ENCODE measurements around the gene ARID3C.

Gene ARID3C

GRCh38 chr9:34592895-34593601, 35.8 kb downstream of the ARID3C start:
- no peak for DNase-seq

DNA sequence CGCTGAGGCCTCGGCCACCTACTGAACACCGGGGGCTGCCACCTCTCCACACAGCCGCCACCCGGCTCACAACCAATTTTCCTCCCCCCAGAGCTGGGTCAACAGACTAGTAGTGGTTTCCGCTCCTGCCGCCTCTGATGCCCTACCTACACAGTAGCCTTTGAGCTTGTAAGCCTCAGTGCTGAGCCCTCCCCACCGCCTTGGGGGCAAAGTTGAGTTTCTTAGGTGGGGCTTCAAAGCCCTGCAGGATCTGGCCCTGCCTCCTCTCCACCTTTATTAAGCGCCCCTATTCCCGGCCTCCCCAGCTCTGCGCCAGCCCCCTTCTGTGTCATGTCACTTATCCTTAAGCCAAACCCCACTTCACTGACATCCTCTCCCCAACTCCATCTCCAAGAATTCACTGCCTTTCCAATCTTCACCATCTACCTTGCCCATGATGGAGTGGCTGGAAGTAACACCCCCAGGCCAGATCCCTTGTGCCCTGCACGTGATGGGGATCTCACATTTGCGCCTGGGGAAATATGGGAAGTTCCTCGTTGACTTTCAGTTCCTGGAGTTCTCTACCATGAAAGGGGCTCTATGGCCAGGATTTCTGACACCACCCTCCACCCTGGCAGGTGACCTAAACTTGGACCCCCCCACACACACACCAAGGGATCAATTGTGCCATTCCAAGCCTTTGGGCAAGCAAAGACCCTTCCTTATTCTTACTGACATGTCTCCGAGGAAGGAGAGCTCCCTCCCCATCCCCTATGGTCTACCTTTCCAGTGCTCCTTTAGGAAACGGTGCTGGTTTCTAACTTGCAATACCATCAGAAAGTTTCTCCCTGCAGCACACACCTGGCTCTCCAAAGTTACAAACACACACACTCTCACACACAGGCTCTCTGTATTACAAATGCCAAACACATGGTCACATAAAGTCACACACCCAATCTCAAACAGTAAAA, 36.7 kb downstream of the ARID3C start:
- DNase-seq, result no peak

- DNase-seq, result peak; percentile 85
These were observed 37.5 kb downstream of the ARID3C start for GRCh38 chr9:34591248-34591916.

GRCh38 chr9:34590381-34591247, 38.3 kb downstream of the ARID3C start:
- DNase-seq, result peak; percentile 12

DNA sequence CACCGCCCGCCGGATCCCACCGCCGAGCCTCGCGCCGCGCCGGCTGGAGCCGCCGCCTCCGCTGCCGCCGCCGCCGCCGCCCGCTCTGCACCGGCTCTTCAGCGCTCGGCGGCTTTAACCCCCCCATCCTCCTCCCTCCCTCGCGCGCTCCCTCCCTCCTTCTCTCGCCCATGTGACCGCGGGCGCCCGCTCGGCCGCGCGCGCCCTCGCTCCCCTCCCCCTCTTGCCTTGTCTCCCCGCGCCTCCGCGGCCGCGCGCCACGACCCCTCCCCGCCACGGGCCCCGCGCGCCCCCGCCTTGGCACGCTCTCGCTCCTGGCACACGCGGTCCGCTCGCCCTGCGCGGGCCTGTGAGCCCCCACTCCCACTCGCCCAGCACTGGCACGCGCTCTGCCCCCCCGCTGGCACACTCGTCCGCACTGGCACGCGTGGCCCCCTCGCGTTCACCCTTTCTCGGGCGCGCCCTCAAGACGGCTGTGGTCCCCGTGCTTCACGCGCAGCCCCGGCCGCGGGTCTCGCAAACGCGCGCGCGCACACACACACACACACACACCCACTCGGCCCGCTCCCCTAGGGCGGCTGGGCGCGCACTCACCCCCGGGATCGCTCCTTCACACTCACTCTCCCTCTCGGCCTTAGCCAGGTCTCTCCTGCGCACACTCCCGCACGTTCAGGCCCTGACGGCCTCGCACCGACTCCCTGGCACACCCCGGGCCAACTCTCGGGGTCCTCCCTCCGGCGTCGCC, 39.1 kb downstream of the ARID3C start, which contains the start of gene CNTFR:
Gene CNTFR, minus strand, starts transcription at position 89 of the 745 bp plus-strand sequence. CDS start 20,743 bp downstream, outside the sequence.
- DNase-seq, result peak; percentile 26

DNA sequence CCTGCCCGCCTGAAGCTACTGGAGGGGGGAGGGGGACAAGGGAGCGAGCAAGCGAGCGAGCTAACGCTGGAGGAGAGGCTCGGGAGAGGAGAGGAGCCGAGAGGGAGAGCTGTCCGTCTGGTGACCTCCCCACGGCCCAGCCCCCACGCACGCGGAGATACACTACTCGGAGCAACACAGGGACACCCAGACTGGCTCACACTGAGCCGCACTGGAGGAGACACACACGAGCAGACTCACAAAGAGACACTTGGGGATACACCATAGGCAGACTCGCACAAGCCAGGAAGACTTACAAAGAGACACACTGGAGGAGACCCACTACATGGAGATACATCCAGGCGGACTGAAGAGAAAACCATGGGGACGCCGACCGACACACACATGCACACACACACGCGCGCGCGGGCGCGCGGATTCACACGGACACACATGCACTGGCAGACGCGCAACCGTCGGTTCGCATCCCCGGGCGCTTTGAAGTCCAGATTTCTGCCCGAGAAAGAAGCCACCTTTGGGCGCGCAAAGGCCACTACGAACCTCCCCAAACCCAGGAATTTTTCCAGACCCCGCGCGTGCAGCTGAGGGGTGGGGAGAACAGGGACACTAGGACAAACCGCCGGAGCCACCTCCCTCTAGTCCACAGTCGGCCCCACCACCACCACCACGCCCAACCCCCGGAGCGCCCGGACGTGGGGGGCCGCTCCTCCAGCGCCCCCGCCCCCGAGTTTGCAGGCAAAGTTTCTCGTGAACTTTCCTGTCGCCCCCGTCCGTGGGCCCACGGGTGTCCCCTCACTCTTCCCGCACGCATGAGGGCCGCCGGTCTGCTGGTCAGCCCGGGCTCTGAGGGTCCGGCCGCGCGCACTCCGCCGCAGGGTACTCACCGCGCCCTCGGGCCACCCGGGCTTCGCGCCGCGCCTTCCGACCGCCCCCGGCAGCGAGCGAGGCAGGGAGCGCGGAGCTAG, 39.9 kb downstream of the ARID3C start:
- no peak for DNase-seq

DNA sequence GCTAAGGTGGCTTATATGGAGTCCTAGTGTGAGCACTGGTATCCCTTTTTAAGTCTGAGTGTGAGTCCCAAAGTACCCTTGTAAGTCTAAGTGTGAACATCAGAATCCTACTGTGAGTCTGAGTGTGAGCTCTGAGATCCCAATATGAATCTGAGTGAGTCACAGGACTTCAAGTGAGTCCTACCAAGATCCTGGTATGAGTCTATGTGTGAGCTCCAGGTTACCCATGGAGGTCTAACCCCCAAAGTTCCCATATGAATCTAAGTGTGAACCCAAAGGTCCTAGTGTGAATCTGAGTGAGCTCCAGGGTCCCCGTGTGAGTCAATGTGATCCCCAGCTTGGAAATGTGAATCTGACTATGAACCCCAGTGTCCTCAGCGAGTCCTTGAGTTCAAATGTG, 41.6 kb downstream of the ARID3C start:
- DNase-seq, result no peak

- no peak for DNase-seq
These were observed 42.8 kb downstream of the ARID3C start for GRCh38 chr9:34585946-34586669.

- no peak for DNase-seq
These were observed 43.9 kb downstream of the ARID3C start for GRCh38 chr9:34584970-34585369.

DNA sequence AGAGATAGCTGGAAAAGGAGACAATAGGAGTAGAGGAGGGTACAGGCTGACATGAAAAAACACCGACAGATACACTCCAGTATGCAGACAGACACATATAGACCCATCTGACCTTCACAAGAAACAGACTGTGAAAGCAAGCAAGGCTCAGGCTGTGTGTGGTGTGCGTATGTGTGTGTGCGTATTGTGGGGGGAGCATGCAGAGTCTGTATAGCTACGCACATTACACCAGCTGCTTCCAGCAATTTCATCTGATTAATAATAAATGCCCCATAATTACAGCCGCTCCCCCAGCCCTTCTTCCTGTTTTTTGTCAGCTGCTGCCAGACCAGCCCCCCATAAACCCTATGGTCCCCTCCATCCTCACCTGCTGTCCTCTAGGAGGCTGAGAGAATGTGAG, 46.1 kb downstream of the ARID3C start:
- no peak for DNase-seq

DNA sequence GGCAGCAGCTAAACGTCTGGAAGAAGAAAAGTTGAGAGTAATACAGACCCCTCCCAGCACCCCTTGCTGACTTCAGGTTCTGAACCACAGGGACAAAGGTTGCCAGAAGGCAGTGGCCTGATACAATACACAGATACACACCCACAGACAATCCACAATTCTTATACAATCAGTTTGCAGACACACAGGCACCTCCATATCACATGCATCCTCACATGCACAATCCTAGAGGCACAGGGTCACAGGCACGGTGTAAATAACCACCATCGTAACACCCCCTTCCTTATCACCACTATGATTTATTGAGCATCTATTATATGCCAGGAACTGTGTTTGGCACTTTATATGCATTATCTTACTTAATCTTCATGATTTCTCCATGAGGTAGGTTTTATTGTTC, 47.5 kb downstream of the ARID3C start:
- no peak for DNase-seq

GRCh38 chr9:34580358-34580757, 48.5 kb downstream of the ARID3C start:
- DNase-seq, result no peak

DNA sequence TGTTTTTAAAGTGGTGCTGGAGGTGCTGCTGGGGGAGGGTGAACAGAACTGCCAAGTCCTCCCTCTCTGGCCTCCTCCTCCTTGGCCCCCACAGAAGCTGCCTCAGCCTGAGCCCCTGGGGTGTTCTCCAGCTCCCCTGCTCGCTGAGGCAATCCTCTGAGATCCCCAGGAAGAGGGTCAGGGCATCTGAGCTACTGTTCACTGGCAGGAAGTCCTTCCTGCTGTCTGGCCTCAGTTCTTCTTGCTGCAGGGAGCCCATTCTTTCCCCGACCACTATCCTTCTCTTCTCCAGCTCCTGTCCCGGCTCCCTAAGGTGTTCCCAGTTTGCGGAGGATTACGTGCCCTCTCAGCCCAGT, 49.1 kb downstream of the ARID3C start:
- no peak for DNase-seq

DNA sequence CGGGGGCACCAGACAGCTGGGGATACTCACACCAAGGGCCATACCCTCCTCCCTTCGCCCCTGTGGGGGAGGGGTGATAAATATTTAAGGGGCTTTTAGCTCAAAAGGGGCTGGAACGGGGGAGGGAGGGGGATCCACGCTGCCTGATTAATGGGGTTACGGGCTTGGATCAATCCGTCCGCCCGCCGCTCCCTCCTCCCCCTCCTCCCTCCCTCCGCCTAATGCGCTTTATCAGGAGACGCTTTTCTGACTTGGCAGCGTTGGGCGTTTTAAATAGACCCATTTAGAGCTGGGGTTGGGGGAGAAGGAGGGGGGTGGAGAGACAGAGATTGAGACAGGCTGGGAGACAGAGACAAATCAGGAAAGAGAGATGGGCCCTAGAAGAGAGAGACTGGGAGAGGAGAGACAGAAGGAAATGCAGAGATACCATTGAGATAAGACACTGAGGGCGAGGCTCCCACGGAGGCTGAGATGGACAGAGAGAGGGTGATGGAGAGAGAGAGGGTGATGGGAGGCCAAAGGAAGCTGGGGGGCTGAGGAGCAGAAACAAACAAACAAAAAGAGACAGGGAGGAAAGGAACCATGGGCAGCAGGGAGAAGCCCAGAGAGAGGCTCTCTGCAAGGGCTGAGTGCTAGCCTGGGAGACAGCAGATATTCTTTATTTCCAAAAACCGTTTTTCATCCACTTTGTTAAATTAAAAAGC, 49.6 kb downstream of the ARID3C start:
- no peak for DNase-seq

- no peak for DNase-seq
These were observed 50.4 kb downstream of the ARID3C start for GRCh38 chr9:34578241-34579103.

DNA sequence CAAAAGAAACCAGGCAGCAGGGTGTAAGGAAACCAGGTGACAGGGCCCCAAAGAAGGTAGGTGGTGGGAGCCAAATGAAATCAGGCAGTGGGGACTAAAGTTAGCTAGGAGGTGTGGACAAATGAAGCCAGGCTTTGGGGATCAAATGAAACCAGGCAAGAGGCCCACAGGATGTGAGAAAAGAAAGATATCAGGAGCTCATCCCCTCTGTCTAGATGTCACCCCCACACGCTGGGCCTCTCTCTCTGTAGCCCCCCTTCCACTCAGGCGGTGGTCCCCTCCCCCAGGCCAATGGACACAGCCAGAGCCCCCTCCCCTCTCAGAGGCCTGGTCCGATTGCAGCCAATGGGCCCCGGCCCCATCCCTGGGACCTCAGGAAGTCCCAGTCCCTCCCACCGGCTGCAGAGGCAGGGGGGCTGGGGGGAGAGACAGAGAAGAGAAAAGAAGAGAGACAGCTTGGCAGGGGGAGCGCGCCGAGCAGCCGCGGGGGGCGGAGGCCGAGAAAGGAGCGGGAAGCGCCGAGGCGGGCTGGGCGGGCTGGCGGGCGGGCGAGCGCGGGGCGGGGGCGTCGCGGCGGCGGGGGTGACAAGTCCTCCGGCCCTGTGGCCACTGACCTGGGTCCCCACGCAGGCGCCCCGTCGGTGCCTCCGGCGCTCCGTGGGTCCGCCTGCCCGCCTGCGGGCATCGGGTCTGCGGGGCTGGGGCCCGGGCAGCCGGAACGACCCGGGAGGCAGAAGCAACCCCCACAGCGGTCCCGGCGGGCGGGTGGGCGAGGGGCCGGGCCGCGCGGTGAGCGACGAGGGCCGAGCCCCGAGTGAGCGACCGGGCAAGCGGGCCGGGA, 51.2 kb downstream of the ARID3C start:
- no peak for DNase-seq
